NCI-H774 (cell line): ENCODE data around the gene DNAH5.
A peak's percentile ranks its signal among the peaks of the same experiment; 100 is the strongest.
"Not testable (repeated sequence)": the region's sequence is repeated elsewhere in the genome, so short reads cannot be mapped to it uniquely, and the experiment has no call there.

Experiments
- DNase-seq: peaks from one replicate; lab custom pipeline; 2025; lab: John Stamatoyannopoulos, UW

Gene DNAH5, protein sequence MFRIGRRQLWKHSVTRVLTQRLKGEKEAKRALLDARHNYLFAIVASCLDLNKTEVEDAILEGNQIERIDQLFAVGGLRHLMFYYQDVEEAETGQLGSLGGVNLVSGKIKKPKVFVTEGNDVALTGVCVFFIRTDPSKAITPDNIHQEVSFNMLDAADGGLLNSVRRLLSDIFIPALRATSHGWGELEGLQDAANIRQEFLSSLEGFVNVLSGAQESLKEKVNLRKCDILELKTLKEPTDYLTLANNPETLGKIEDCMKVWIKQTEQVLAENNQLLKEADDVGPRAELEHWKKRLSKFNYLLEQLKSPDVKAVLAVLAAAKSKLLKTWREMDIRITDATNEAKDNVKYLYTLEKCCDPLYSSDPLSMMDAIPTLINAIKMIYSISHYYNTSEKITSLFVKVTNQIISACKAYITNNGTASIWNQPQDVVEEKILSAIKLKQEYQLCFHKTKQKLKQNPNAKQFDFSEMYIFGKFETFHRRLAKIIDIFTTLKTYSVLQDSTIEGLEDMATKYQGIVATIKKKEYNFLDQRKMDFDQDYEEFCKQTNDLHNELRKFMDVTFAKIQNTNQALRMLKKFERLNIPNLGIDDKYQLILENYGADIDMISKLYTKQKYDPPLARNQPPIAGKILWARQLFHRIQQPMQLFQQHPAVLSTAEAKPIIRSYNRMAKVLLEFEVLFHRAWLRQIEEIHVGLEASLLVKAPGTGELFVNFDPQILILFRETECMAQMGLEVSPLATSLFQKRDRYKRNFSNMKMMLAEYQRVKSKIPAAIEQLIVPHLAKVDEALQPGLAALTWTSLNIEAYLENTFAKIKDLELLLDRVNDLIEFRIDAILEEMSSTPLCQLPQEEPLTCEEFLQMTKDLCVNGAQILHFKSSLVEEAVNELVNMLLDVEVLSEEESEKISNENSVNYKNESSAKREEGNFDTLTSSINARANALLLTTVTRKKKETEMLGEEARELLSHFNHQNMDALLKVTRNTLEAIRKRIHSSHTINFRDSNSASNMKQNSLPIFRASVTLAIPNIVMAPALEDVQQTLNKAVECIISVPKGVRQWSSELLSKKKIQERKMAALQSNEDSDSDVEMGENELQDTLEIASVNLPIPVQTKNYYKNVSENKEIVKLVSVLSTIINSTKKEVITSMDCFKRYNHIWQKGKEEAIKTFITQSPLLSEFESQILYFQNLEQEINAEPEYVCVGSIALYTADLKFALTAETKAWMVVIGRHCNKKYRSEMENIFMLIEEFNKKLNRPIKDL (N-terminal part only)

DNA sequence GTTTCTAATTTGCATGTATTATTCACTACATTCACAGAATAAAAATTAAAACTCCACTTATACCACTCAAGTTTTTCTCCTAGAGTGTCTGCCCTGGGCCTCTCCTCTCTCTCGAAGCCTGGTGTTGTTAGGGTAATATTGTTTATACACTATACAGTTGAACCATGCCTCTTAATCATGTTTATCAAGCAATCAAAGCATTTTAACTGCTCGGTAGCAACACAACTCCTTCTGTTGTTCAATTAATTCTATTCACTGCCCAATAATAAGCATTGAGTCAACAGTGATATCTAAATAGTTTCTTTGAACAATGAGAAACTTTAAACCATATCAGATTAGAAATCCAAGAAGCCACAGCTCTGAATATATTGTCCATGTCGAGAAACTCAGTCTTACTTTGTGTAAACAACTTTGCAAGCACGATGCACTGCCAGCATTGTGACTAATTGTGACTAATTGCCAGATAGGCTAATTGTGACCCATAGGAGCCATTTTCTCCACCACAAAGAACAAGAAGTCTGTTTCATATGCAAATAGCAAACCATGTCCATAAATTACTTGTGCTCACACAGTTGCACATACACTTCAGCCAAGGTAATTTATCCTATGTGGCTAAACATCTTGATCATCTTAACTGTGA, at the start of gene DNAH5:
TSS of gene DNAH5 (minus strand) at position 129 of the 640 bp plus-strand sequence. CDS start 250 bp downstream, outside the sequence.
- peak; percentile 84 for DNase-seq

- DNase-seq: no peak
These were observed 49.4 kb upstream of the DNAH5 start for GRCh38 chr5:13993926-13994325.

DNA sequence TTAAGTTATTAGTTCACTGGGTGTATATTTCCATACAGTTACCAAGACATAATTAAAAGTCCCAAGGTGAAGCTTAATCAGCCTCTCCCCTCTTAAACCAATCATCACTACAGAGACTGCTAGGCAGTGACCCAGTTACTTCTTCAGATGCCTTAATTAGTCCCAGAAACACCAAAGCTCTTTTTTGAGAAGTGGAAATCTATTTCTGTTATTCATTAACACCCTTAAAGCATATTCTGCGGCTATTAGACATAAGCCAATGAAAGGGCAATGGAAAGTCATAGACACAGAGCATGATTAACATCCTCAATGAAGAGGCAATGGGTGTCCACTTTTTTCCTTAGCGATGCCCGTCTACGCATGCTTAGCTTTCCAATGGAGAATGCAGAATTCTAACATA, 48.3 kb upstream of the DNAH5 start:
- no peak for DNase-seq

- no peak for DNase-seq
These were observed 46.9 kb upstream of the DNAH5 start for GRCh38 chr5:13991365-13991764.

GRCh38 chr5:13990896-13991295, 46.4 kb upstream of the DNAH5 start:
- no peak for DNase-seq

- no peak for DNase-seq
These were observed 45.3 kb upstream of the DNAH5 start for GRCh38 chr5:13989832-13990231.

DNA sequence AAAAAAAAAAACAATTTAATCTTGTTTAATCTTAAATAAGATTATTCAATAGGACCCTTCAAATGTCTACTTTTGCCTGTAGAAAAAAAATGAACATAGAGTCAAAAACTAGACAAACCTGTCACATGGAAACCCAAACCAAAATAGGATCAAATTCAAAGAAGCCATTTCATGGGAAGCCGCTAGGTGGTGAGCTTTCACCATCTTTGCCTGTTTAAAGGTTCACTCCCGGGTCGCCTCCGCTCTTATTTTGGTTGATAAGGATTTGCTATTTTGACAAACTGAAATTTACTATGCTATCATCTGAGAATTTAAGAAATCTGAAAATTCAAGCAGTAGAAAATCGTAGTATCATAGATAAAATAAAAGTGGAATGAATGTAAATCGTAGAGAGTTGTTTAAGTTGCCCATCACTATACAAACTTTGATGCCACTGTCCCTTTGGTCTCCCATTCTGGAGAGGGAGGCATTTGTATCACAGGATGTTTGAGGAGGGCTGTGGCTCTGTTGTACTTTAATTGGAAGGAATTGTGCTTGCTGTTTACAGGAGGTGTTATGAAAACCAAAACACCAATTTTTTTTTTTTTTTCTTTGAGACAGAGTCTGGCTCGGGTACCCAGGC, 43.5 kb upstream of the DNAH5 start:
- peak; percentile 39 for DNase-seq

DNA sequence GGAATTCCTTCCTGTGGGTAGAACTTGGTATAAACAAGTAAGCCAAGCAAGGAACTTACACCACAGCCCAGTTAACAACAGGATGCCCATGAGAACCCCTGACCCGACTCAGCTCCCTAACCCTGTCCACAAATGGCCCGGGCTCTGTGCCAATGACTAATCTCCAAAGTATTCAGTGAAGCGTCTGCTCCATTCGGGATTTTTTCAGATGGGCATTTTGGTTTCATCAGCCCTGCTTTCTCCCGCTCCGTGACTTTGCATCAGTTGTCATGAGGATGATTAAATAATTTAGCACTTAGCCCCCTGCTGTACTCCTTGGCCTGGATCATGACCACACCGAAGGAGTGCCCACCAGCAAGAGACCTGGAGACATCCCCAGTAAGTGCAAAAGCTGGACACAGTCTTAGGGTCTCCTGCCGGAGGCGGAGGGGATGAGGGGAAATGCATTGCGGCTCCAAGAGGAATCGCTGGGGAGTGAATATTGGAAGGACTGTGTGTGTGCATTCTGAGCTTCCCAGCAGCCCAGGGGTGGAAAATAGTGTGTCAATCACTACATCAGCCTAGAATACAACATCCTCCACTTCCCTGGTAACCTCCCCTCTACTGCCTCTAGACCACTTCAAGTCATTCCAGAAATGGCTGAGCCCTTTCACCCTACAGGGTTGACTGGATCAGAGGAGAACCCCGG, 41.4 kb upstream of the DNAH5 start:
- no peak for DNase-seq

- not testable (repeated sequence) for DNase-seq
These were observed 40.4 kb upstream of the DNAH5 start for GRCh38 chr5:13984888-13985287.

GRCh38 chr5:13976867-13977830, 32.7 kb upstream of the DNAH5 start:
- DNase-seq: peak; percentile 40

- DNase-seq: no peak
These were observed 31.7 kb upstream of the DNAH5 start for GRCh38 chr5:13976223-13976622.

DNA sequence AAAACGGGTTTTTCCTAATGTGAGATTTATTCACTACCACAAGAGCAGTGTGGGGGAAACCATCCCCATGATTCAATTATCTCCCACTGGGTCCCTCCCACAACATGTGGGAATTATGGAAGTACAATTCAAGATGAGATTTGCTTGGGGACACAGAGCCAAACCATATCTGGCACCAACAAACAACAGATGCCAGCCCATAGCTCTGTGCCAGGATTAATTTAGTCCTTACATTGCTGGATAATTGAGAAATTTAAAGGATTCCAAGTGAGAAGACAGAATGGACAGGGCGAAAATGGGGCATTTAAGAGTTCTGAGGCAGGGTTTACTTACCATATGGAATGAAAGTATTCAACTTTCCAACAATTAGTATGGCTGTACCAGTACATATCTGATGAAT, 30.8 kb upstream of the DNAH5 start:
- no peak for DNase-seq

- no peak for DNase-seq
These were observed 29.2 kb upstream of the DNAH5 start for GRCh38 chr5:13973724-13974123.

GRCh38 chr5:13972029-13972428, 27.5 kb upstream of the DNAH5 start:
- no peak for DNase-seq

DNA sequence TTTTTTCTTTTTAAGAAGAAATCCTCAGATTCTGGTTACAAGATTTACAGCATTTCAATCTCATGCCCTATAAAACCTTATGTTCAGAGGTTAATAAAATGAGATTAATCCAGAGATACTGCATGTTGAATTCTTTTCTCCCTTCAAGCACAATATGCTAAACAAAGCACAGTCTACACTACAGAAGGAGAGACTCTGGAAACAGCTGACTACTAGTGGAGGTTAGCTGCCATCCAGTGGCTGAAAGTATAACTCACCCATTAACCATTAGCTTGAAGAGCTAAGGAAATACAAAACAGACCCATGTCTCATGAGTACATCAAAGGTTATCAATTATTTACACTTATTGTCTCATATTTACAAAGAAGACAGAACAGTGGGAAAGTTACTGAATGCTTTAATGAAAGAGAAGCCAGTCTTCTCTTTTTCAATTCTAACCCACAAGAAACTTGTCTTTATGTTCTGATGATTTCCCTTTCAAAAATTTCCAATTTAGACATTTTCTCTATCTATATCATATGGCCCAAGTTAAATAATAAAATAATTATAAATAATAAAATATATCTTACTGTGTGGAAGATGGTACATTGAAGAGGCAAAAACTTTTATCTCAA, 12.7 kb upstream of the DNAH5 start:
- DNase-seq: peak; percentile 79

- DNase-seq: no peak
These were observed 12.0 kb upstream of the DNAH5 start for GRCh38 chr5:13956471-13956870.

GRCh38 chr5:13955896-13956295, 11.4 kb upstream of the DNAH5 start:
- no peak for DNase-seq

DNA sequence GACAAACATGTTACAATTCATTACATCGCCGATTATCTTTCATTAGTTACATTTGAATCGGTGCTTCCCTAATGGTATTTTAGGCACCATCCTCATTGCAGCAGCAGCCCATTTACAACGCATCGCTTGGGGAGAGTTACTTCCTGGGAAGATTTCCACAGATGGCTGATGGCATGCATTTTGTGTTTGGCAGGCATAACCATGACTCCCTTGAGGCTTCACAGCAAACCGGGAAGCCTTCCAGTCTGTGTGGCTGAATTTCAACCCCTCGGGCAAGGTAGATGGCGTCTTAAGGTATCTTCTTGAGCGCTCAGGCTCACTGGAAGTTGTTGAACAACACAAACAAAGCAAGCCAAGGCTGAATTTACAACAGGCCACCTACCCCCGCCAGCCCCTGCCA, 1.6 kb upstream of the DNAH5 start:
- DNase-seq: no peak

- no peak for DNase-seq
These were observed 783 bp upstream of the DNAH5 start for GRCh38 chr5:13945271-13945670.
